Retinal pigment epithelial cell (primary cell): Measurements from ENCODE around the gene LRG1.
"Not testable (repeated sequence)": the region's sequence is repeated elsewhere in the genome, so short reads cannot be mapped to it uniquely, and the experiment has no call there.

ENCODE experiments used
- DNase-seq: peaks from one replicate; pipeline ENCODE4 v3.0.0-alpha.2; 2010; ENCODE audit warnings: low read depth
- H3K4me3 ChIP-seq: 2 replicates; pipeline ENCODE4 v1.5.1; 2011; ENCODE audit warnings: mild to moderate bottlenecking, low read length, control low read depth, moderate library complexity
- TF ChIP-seq, protein P1 (sequence below): conservative IDR thresholded peaks from 2 replicates; pipeline ENCODE4 v1.5.1; 2011; ENCODE audit warnings: low read depth, low read length, control low read depth, inconsistent platforms

The LRG1 gene

GRCh38 chr19:4531562-4532165 is 8.2 kb downstream of the LRG1 start:
- H3K4me3 ChIP-seq = no peak overlapping the region
- no peak for DNase-seq
- TF ChIP-seq, protein P1, sequence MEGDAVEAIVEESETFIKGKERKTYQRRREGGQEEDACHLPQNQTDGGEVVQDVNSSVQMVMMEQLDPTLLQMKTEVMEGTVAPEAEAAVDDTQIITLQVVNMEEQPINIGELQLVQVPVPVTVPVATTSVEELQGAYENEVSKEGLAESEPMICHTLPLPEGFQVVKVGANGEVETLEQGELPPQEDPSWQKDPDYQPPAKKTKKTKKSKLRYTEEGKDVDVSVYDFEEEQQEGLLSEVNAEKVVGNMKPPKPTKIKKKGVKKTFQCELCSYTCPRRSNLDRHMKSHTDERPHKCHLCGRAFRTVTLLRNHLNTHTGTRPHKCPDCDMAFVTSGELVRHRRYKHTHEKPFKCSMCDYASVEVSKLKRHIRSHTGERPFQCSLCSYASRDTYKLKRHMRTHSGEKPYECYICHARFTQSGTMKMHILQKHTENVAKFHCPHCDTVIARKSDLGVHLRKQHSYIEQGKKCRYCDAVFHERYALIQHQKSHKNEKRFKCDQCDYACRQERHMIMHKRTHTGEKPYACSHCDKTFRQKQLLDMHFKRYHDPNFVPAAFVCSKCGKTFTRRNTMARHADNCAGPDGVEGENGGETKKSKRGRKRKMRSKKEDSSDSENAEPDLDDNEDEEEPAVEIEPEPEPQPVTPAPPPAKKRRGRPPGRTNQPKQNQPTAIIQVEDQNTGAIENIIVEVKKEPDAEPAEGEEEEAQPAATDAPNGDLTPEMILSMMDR = no peak

DNA sequence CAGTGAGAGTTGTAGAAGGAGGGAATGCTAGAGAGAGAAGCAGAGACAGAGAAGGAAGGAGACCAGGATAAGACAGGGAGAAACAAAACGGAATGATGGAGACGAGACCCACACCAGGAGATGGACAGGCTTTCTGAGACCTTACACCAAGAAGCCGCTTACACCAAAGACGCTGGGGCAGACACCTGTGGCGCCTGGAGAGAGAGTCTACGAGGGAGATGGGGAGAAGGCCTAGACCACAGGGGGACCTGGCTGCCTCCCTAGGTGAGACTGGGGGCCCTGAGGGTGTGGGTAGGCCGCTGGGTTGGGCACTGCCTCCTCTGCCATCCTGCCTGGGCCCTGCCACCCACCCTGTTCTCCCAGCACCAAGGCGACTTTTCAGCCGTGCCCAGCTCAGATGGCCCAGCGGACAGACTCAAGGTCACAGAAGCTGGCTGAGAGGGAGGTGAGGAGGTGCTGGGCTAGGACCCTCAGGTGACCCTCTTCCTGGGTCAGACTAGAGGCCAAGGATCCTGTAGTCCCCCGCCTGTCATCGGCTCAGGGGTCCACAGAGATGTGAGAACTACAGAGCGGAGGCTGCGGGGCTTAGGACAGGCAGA is 9.8 kb downstream of the LRG1 start:
- H3K4me3 ChIP-seq = no peak overlapping the region
- TF ChIP-seq, protein P1 = no peak
- DNase-seq = no peak

- DNase-seq = no peak
- no peak overlapping the region for H3K4me3 ChIP-seq
- TF ChIP-seq, protein P1 = no peak
Observed at GRCh38 chr19:4528843-4529242, 11.0 kb downstream of the LRG1 start.

GRCh38 chr19:4527377-4527776 is 12.5 kb downstream of the LRG1 start:
- H3K4me3 ChIP-seq, DNase-seq: not testable (repeated sequence)

DNA sequence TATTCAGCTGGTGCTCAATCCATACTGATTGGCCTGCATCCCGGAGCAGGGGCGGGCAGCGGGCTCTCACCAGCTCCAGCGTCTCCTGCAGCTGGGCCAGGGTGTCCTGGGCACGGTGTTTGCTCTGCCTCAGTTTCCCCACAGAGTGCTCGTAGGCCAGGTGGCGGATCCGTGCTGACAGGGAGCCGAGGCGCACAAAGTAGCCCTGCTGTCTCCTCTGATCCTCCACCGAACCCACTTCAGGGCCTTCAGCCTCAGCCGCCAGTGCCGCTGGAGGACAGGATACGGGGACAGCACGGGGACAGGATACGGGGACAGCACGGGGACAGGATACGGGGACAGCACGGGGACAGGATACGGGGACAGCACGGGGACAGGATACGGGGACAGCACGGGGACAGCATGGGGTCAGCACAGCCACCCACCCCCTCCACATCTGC is 14.3 kb downstream of the LRG1 start:
- TF ChIP-seq, protein P1 = no peak
- DNase-seq = no peak
- H3K4me3 ChIP-seq = no peak overlapping the region

GRCh38 chr19:4524808-4525562 is 14.9 kb downstream of the LRG1 start:
- no peak overlapping the region for H3K4me3 ChIP-seq
- TF ChIP-seq, protein P1 = peak; percentile 90
- no peak for DNase-seq

- DNase-seq = no peak
- no peak overlapping the region for H3K4me3 ChIP-seq
- TF ChIP-seq, protein P1 = peak; percentile 89
Observed at GRCh38 chr19:4523306-4524110, 16.3 kb downstream of the LRG1 start.
